ENCODE measurements around the gene LCOR.

The LCOR gene

GRCh38 chr10:96960872-96961271 lies 128.8 kb downstream of the LCOR start:
- Histone ChIP-seq H2AFZ (ENCODE audit: low read depth, low read length) (no peak overlapping the region), H2AK5ac (ENCODE audit: low read length, severe bottlenecking) (no peak overlapping the region), H3K79me1 (replicated peaks; ENCODE audit: low read length, poor library complexity, severe bottlenecking) (peaks cover 11% of the 10 kb centered on the region), H3K4ac (ENCODE audit: low read depth in 1 of 2, low read length in 2 of 2) (no peak overlapping the region), H2BK5ac (ENCODE audit: low read depth, low read length, poor library complexity, severe bottlenecking) (no peak overlapping the region), H4K8ac (ENCODE audit: low read length) (no peak overlapping the region), H3K4me3 (ENCODE audit: insufficient read depth in 1 of 2, low read depth in 1 of 2, low read length in 2 of 2) (no peak overlapping the region), H4K91ac (ENCODE audit: low read length) (no peak overlapping the region), H2BK15ac (ENCODE audit: low read depth, poor library complexity, severe bottlenecking) (no peak overlapping the region), H3K4me2 (ENCODE audit: low read length, poor library complexity, severe bottlenecking) (no peak overlapping the region), H3K9me3 (ENCODE audit: control insufficient read depth, low read length) (no peaks in the 10 kb centered on the region), H2BK120ac (ENCODE audit: low read depth, low read length) (no peak overlapping the region), H3K23ac (ENCODE audit: low read length in 2 of 2) (no peak overlapping the region), H3K36me3 (ENCODE audit: control insufficient read depth in 1 of 2, insufficient read depth in 2 of 2, low read depth in 1 of 2, low read length in 2 of 2) (peaks cover 0 to 38% of the 10 kb centered on the region in 2 experiments), H3K18ac (ENCODE audit: low read depth in 1 of 2, low read length in 2 of 2) (no peak overlapping the region), H3K27me3 (ENCODE audit: control insufficient read depth in 1 of 2, insufficient read depth in 1 of 2, low read length in 2 of 2) (no peaks in the 10 kb centered on the region), H3K27ac (ENCODE audit: low read length, poor library complexity, severe bottlenecking) (no peak overlapping the region), H2BK12ac (ENCODE audit: low read length in 2 of 2) (no peak overlapping the region), H3K9ac (ENCODE audit: low read length) (no peak overlapping the region), H3K14ac (ENCODE audit: low read length in 2 of 2) (no peak overlapping the region), H3K4me1 (ENCODE audit: control insufficient read depth, insufficient read depth, low read depth, low read length) (no peaks in the 10 kb centered on the region)
- no peak for DNase-seq
- 100% methylated on average over 1 of the region's 2 CpGs for WGBS

DNA sequence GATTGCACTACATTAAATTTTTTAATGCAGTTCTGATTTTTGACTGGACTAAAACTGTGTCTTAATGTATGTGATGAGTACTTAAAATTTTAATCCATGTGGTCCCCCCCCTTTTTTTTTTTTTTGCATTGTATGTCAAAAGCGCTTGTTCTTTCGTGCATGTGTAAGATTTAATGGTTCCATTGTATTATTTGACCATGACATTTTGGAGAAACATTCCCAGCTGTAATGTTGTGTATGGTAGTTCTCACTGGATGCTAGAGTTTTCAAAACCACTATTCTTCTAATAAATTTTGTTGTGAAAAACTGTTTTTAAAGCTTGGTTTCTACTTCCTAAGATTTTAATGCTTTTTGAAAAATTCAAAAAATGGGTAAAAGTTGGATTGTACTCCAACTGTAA lies 132.0 kb downstream of the LCOR start:
- H2BK120ac ChIP-seq (ENCODE audit: low read depth, low read length): no peak overlapping the region
- DNase-seq: no peak
- H3K9me3 ChIP-seq (ENCODE audit: control insufficient read depth, low read length): no peaks in the 10 kb centered on the region
- H3K4me1 ChIP-seq (ENCODE audit: control insufficient read depth, insufficient read depth, low read depth, low read length): peaks cover 5% of the 10 kb centered on the region
- H4K91ac ChIP-seq (ENCODE audit: low read length): no peak overlapping the region
- H2AFZ ChIP-seq (ENCODE audit: low read depth, low read length): no peak overlapping the region
- no peak overlapping the region for H3K4me3 ChIP-seq (ENCODE audit: insufficient read depth in 1 of 2, low read depth in 1 of 2, low read length in 2 of 2)
- H3K18ac ChIP-seq (ENCODE audit: low read depth in 1 of 2, low read length in 2 of 2): no peak overlapping the region
- H2BK15ac ChIP-seq (ENCODE audit: low read depth, poor library complexity, severe bottlenecking): no peak overlapping the region
- H3K4ac ChIP-seq (ENCODE audit: low read depth in 1 of 2, low read length in 2 of 2): no peak overlapping the region
- H2AK5ac ChIP-seq (ENCODE audit: low read length, severe bottlenecking): no peak overlapping the region
- H2BK12ac ChIP-seq (ENCODE audit: low read length in 2 of 2): no peak overlapping the region
- H4K8ac ChIP-seq (ENCODE audit: low read length): no peak overlapping the region
- no peaks in the 10 kb centered on the region for H3K27me3 ChIP-seq (ENCODE audit: control insufficient read depth in 1 of 2, insufficient read depth in 1 of 2, low read length in 2 of 2)
- H3K14ac ChIP-seq (ENCODE audit: low read length in 2 of 2): no peak overlapping the region
- no peak overlapping the region for H3K9ac ChIP-seq (ENCODE audit: low read length)
- no peak overlapping the region for H3K27ac ChIP-seq (ENCODE audit: low read length, poor library complexity, severe bottlenecking)
- H2BK5ac ChIP-seq (ENCODE audit: low read depth, low read length, poor library complexity, severe bottlenecking): no peak overlapping the region
- H3K79me1 ChIP-seq (replicated peaks; ENCODE audit: low read length, poor library complexity, severe bottlenecking): peaks cover 4% of the 10 kb centered on the region
- no CpG with 5 or more reads among the region's 2 CpGs for WGBS
- H3K36me3 ChIP-seq (ENCODE audit: control insufficient read depth in 1 of 2, insufficient read depth in 2 of 2, low read depth in 1 of 2, low read length in 2 of 2): peaks cover 0 to 14% of the 10 kb centered on the region in 2 experiments
- H3K23ac ChIP-seq (ENCODE audit: low read length in 2 of 2): no peak overlapping the region
- H3K4me2 ChIP-seq (ENCODE audit: low read length, poor library complexity, severe bottlenecking): no peak overlapping the region

DNA sequence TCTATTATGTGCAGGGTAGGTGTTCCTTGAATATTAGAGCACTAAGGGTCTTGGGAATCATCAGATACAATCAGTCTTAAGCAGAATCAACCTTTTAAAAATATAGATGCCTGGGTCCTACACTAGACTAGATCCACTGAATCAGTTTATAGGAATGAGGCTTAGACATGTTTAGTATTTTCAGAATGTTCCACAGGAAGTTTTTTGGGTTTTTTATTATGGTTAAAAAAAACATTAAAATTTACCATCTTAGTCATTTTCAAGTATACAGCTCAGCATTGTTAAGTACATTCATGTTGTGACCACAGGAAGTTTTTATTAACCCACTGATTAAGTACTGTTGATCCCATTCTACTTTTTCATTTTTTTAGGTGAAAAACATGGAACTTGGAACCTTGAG lies 135.7 kb downstream of the LCOR start:
- Histone ChIP-seq H3K23ac (ENCODE audit: low read length in 2 of 2) (no peak overlapping the region), H3K4me1 (ENCODE audit: control insufficient read depth, insufficient read depth, low read depth, low read length) (peaks cover 6% of the 10 kb centered on the region)

GRCh38 chr10:96968682-96969423 lies 136.8 kb downstream of the LCOR start:
- Histone ChIP-seq H2BK120ac (ENCODE audit: low read depth, low read length) (no peak overlapping the region), H2AFZ (ENCODE audit: low read depth, low read length) (no peak overlapping the region), H3K79me1 (replicated peaks; ENCODE audit: low read length, poor library complexity, severe bottlenecking) (no peaks in the 10 kb centered on the region), H3K4me1 (ENCODE audit: control insufficient read depth, insufficient read depth, low read depth, low read length) (peaks cover 6% of the 10 kb centered on the region), H3K4ac (ENCODE audit: low read depth in 1 of 2, low read length in 2 of 2) (no peak overlapping the region), H4K91ac (ENCODE audit: low read length) (no peak overlapping the region), H2AK5ac (ENCODE audit: low read length, severe bottlenecking) (no peak overlapping the region), H3K27me3 (ENCODE audit: control insufficient read depth in 1 of 2, insufficient read depth in 1 of 2, low read length in 2 of 2) (no peaks in the 10 kb centered on the region), H3K18ac (ENCODE audit: low read depth in 1 of 2, low read length in 2 of 2) (no peak overlapping the region), H3K14ac (ENCODE audit: low read length in 2 of 2) (no peak overlapping the region), H3K9ac (ENCODE audit: low read length) (no peak overlapping the region), H3K36me3 (ENCODE audit: control insufficient read depth in 1 of 2, insufficient read depth in 2 of 2, low read depth in 1 of 2, low read length in 2 of 2) (peaks cover 0 to 5% of the 10 kb centered on the region in 2 experiments), H3K4me3 (ENCODE audit: insufficient read depth in 1 of 2, low read depth in 1 of 2, low read length in 2 of 2) (no peak overlapping the region), H3K4me2 (ENCODE audit: low read length, poor library complexity, severe bottlenecking) (no peak overlapping the region), H2BK15ac (ENCODE audit: low read depth, poor library complexity, severe bottlenecking) (no peak overlapping the region), H2BK5ac (ENCODE audit: low read depth, low read length, poor library complexity, severe bottlenecking) (no peak overlapping the region), H3K9me3 (ENCODE audit: control insufficient read depth, low read length) (no peaks in the 10 kb centered on the region), H2BK12ac (ENCODE audit: low read length in 2 of 2) (no peak overlapping the region), H4K8ac (ENCODE audit: low read length) (no peak overlapping the region), H3K27ac (ENCODE audit: low read length, poor library complexity, severe bottlenecking) (no peak overlapping the region), H3K23ac (ENCODE audit: low read length in 2 of 2) (no peak overlapping the region)
- DNase-seq: no peak
- WGBS: 98% methylated on average over 5 of the region's 5 CpGs

More for the DNA sequence above, 135.7 kb downstream of the LCOR start:
- Histone ChIP-seq H3K4ac (ENCODE audit: low read depth in 1 of 2, low read length in 2 of 2) (no peak overlapping the region), H3K4me3 (ENCODE audit: insufficient read depth in 1 of 2, low read depth in 1 of 2, low read length in 2 of 2) (no peak overlapping the region), H2BK120ac (ENCODE audit: low read depth, low read length) (no peak overlapping the region), H3K27ac (ENCODE audit: low read length, poor library complexity, severe bottlenecking) (no peak overlapping the region), H2BK15ac (ENCODE audit: low read depth, poor library complexity, severe bottlenecking) (no peak overlapping the region), H2AFZ (ENCODE audit: low read depth, low read length) (no peak overlapping the region), H3K79me1 (replicated peaks; ENCODE audit: low read length, poor library complexity, severe bottlenecking) (peaks cover 4% of the 10 kb centered on the region), H2BK5ac (ENCODE audit: low read depth, low read length, poor library complexity, severe bottlenecking) (no peak overlapping the region), H3K9ac (ENCODE audit: low read length) (no peak overlapping the region), H3K14ac (ENCODE audit: low read length in 2 of 2) (no peak overlapping the region), H3K4me2 (ENCODE audit: low read length, poor library complexity, severe bottlenecking) (no peak overlapping the region), H2AK5ac (ENCODE audit: low read length, severe bottlenecking) (no peak overlapping the region), H3K27me3 (ENCODE audit: control insufficient read depth in 1 of 2, insufficient read depth in 1 of 2, low read length in 2 of 2) (no peaks in the 10 kb centered on the region), H3K9me3 (ENCODE audit: control insufficient read depth, low read length) (no peaks in the 10 kb centered on the region), H4K91ac (ENCODE audit: low read length) (no peak overlapping the region), H3K18ac (ENCODE audit: low read depth in 1 of 2, low read length in 2 of 2) (no peak overlapping the region), H4K8ac (ENCODE audit: low read length) (no peak overlapping the region), H3K36me3 (ENCODE audit: control insufficient read depth in 1 of 2, insufficient read depth in 2 of 2, low read depth in 1 of 2, low read length in 2 of 2) (peaks cover 0 to 10% of the 10 kb centered on the region in 2 experiments), H2BK12ac (ENCODE audit: low read length in 2 of 2) (no peak overlapping the region)
- no peak for DNase-seq
